Neural progenitor cell (in vitro differentiated cells): ENCODE data around the gene ARMC9. TPM values are rescaled to one million over a fixed set of nuclear protein-coding genes. Genes with fewer than 3 reads are reported as not detected.
A peak's percentile ranks its signal among the peaks of the same experiment; 100 is the strongest.

Experiments used
- DNase-seq: peaks from one replicate; pipeline ENCODE4 v3.0.0-alpha.2; 2016; ENCODE audit warnings: low spot score
- H2AFZ ChIP-seq: fragments of 200-600 bp; sonication (generic); replicated peaks from 2 replicates; pipeline ENCODE4 v1.6.1; 2016; ENCODE audit warnings: antibody characterized with exemption
- H3F3A ChIP-seq: fragments of 200-600 bp; sonication (generic); 2 replicates; pipeline ENCODE4 v1.6.1; 2016; ENCODE audit warnings: antibody characterized with exemption, low read depth
- H3K27ac ChIP-seq: fragments of 200-600 bp; sonication (generic); 2 replicates; pipeline ENCODE4 v1.5.1; 2016; ENCODE audit warnings: mild to moderate bottlenecking
- H3K27me3 ChIP-seq: fragments of 200-600 bp; sonication (generic); 2 replicates; pipeline ENCODE4 v1.6.1; 2016; ENCODE audit warnings: mild to moderate bottlenecking, moderate library complexity
- H3K36me3 ChIP-seq: fragments of 200-600 bp; sonication (generic); 2 replicates; pipeline ENCODE4 v1.5.1; 2016
- H3K4me1 ChIP-seq: fragments of 200-600 bp; sonication (generic); 2 replicates; pipeline ENCODE4 v1.6.1; 2016; ENCODE audit warnings: mixed run types
- H3K4me2 ChIP-seq: fragments of 200-600 bp; sonication (generic); 2 replicates; pipeline ENCODE4 v1.6.1; 2016
- H3K4me3 ChIP-seq: fragments of 200-600 bp; sonication (generic); 2 replicates; pipeline ENCODE4 v1.5.1; 2016
- H3K79me2 ChIP-seq: fragments of 200-600 bp; sonication (generic); 2 replicates; pipeline ENCODE4 v1.6.1; 2016; ENCODE audit warnings: low read depth
- H3K9ac ChIP-seq: fragments of 200-600 bp; sonication (generic); 2 replicates; pipeline ENCODE4 v1.6.1; 2016
- H3K9me3 ChIP-seq: fragments of 200-600 bp; sonication (generic); 2 replicates; pipeline ENCODE4 v1.5.1; 2016; ENCODE audit warnings: low read depth
- H4K20me1 ChIP-seq: fragments of 200-600 bp; sonication (generic); 2 replicates; pipeline ENCODE4 v1.6.1; 2016; ENCODE audit warnings: low read depth
- H3K27ac Mint-ChIP-seq: 3 replicates; pipeline ENCODE4 v1.8.0; 2021; ENCODE audit warnings: mixed read lengths
- H3K27me3 Mint-ChIP-seq: 2 replicates; pipeline ENCODE4 v1.8.0; 2022; ENCODE audit warnings: low read depth, mild to moderate bottlenecking, inconsistent platforms, moderate library complexity, mixed read lengths; ENCODE audit not compliant: insufficient read depth
- H3K36me3 Mint-ChIP-seq: 3 replicates; pipeline ENCODE4 v1.8.0; 2021; ENCODE audit warnings: mixed read lengths
- H3K4me1 Mint-ChIP-seq: 3 replicates; pipeline ENCODE4 v1.8.0; 2021; ENCODE audit warnings: mixed read lengths
- H3K4me3 Mint-ChIP-seq: 3 replicates; pipeline ENCODE4 v1.8.0; 2021; ENCODE audit warnings: mild to moderate bottlenecking, moderate library complexity, mixed read lengths
- H3K9me3 Mint-ChIP-seq: 3 replicates; pipeline ENCODE4 v1.8.0; 2020; ENCODE audit warnings: mixed read lengths
- EZH2 ChIP-seq: fragments of 200-600 bp; sonication (generic); IDR thresholded peaks from 2 replicates; pipeline ENCODE4 v1.6.1; 2017; ENCODE audit warnings: antibody characterized with exemption, mild to moderate bottlenecking, moderate library complexity
- EZH2phosphoT487 ChIP-seq: fragments of 200-600 bp; sonication (generic); IDR thresholded peaks from 2 replicates; pipeline ENCODE4 v1.6.1; 2017; ENCODE audit warnings: antibody characterized with exemption
- total RNA-seq: library from RNA; depleted of rRNA; stranded (reverse); fragments of >200 nt; gene quantifications from 2 replicates; pipeline ENCODE4 v1.2.3, GENCODE V29; 2015; ENCODE audit warnings: low replicate concordance
- TF ChIP-seq, protein P1 (sequence below): fragments of 200-600 bp; sonication (generic); IDR thresholded peaks from 2 replicates; pipeline ENCODE4 v1.5.1; 2017; ENCODE audit warnings: antibody characterized with exemption, mild to moderate bottlenecking

Gene ARMC9
- total RNA-seq, 1 donor from 2014 or later, result 45.8 TPM

GRCh38 chr2:231297108-231297908 lies 98.9 kb downstream of the ARMC9 start:
- Histone ChIP-seq H3K4me2 (peak overlapping the region; percentile 50), H3K9ac (no peak overlapping the region), H4K20me1 (no peaks in the 10 kb centered on the region), H3K36me3 (no peaks in the 10 kb centered on the region), H3K4me3 (no peak overlapping the region), H3K27ac (peak overlapping the region; percentile 49), H3F3A (peaks cover 21% of the 10 kb centered on the region), H2AFZ (no peak overlapping the region), H3K27me3 (no peaks in the 10 kb centered on the region), H3K4me1 (peaks cover 16% of the 10 kb centered on the region), H3K9me3 (no peaks in the 10 kb centered on the region), H3K79me2 (no peaks in the 10 kb centered on the region)
- Mint-ChIP-seq H3K4me1 (peaks cover 33% of the 10 kb centered on the region), H3K9me3 (no peaks in the 10 kb centered on the region), H3K27ac (peak overlapping the region; percentile 79), H3K27me3 (peaks cover 2% of the 10 kb centered on the region), H3K4me3 (peak overlapping the region; percentile 17), H3K36me3 (peaks cover 25% of the 10 kb centered on the region)
- peak; percentile 86 for DNase-seq
- no peak for TF ChIP-seq EZH2phosphoT487
- TF ChIP-seq, protein P1, sequence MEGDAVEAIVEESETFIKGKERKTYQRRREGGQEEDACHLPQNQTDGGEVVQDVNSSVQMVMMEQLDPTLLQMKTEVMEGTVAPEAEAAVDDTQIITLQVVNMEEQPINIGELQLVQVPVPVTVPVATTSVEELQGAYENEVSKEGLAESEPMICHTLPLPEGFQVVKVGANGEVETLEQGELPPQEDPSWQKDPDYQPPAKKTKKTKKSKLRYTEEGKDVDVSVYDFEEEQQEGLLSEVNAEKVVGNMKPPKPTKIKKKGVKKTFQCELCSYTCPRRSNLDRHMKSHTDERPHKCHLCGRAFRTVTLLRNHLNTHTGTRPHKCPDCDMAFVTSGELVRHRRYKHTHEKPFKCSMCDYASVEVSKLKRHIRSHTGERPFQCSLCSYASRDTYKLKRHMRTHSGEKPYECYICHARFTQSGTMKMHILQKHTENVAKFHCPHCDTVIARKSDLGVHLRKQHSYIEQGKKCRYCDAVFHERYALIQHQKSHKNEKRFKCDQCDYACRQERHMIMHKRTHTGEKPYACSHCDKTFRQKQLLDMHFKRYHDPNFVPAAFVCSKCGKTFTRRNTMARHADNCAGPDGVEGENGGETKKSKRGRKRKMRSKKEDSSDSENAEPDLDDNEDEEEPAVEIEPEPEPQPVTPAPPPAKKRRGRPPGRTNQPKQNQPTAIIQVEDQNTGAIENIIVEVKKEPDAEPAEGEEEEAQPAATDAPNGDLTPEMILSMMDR, result peak; percentile 74
- no peak for TF ChIP-seq EZH2

DNA sequence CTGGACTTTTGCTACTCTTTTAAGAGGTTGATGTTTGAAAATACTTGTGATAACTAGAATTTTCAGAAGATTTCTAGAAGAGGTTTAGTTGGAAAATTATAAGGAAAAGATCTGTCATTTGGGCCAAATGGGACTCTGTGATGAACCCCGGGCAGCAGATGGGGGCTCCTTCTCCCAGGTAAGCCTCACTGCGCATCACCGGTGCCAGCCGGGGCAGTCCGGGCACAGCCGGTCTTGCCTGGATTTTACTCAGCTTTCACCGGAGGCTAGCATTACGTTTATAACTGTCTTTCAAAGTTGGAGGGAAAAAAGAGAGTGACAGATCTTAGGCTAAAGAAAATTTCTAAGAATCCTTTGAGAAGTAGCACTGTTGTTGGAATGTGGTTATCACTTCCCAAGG lies 99.7 kb downstream of the ARMC9 start:
- Mint-ChIP-seq H3K36me3 (peaks cover 23% of the 10 kb centered on the region), H3K4me1 (peaks cover 33% of the 10 kb centered on the region), H3K27me3 (peaks cover 2% of the 10 kb centered on the region), H3K9me3 (no peaks in the 10 kb centered on the region), H3K27ac (no peak overlapping the region), H3K4me3 (no peak overlapping the region)
- Histone ChIP-seq H3K79me2 (no peaks in the 10 kb centered on the region), H3F3A (peaks cover 21% of the 10 kb centered on the region), H3K4me1 (peaks cover 16% of the 10 kb centered on the region), H4K20me1 (no peaks in the 10 kb centered on the region), H2AFZ (no peak overlapping the region), H3K9me3 (no peaks in the 10 kb centered on the region), H3K27ac (no peak overlapping the region), H3K9ac (no peak overlapping the region), H3K36me3 (no peaks in the 10 kb centered on the region), H3K4me3 (no peak overlapping the region), H3K27me3 (no peaks in the 10 kb centered on the region), H3K4me2 (no peak overlapping the region)
- no peak for DNase-seq
- no peak for TF ChIP-seq EZH2phosphoT487
- TF ChIP-seq EZH2, result no peak
- TF ChIP-seq, protein P1, result no peak

GRCh38 chr2:231299267-231299666 lies 100.8 kb downstream of the ARMC9 start:
- H2AFZ ChIP-seq, result no peak overlapping the region
- peak overlapping the region; percentile 31 for H3K27ac Mint-ChIP-seq
- no peak for DNase-seq
- H3K27me3 ChIP-seq, result no peaks in the 10 kb centered on the region
- no peak overlapping the region for H3K4me3 Mint-ChIP-seq
- no peak overlapping the region for H3K9ac ChIP-seq
- H3F3A ChIP-seq, result peaks cover 21% of the 10 kb centered on the region
- H3K36me3 ChIP-seq, result no peaks in the 10 kb centered on the region
- no peak overlapping the region for H3K4me2 ChIP-seq
- peaks cover 2% of the 10 kb centered on the region for H3K27me3 Mint-ChIP-seq
- no peak for TF ChIP-seq EZH2phosphoT487
- TF ChIP-seq, protein P1, result no peak
- no peak for TF ChIP-seq EZH2
- peaks cover 17% of the 10 kb centered on the region for H3K36me3 Mint-ChIP-seq
- H3K27ac ChIP-seq, result no peak overlapping the region
- H3K4me1 ChIP-seq, result peaks cover 16% of the 10 kb centered on the region
- peaks cover 33% of the 10 kb centered on the region for H3K4me1 Mint-ChIP-seq
- H3K4me3 ChIP-seq, result no peak overlapping the region
- no peaks in the 10 kb centered on the region for H3K9me3 ChIP-seq
- no peaks in the 10 kb centered on the region for H3K9me3 Mint-ChIP-seq
- H3K79me2 ChIP-seq, result no peaks in the 10 kb centered on the region
- no peaks in the 10 kb centered on the region for H4K20me1 ChIP-seq
